GM13976 (cell line): ENCODE results near the gene CBFA2T3.

Experiments used
- DNase-seq: peaks from one replicate; pipeline ENCODE4 v3.0.0; 2012; ENCODE audit warnings: low spot score
- in situ Hi-C: fragments of 300-500 bp; cut with MboI; formaldehyde crosslinking; loops from one replicate; pipeline ENCODE4 v1.12.0; 2022; ENCODE audit warnings: low sequenced_read_pairs, mixed read lengths, inconsistent platforms; ENCODE audit not compliant: unreplicated experiment
- TF ChIP-seq, protein P1 (sequence below): IDR thresholded peaks from 2 replicates; pipeline ENCODE4 v1.5.1; 2012; ENCODE audit warnings: borderline replicate concordance, mild to moderate bottlenecking; ENCODE audit not compliant: insufficient read depth; ENCODE audit errors: extremely low read depth, missing control alignments, control extremely low read depth

The CBFA2T3 gene

DNA sequence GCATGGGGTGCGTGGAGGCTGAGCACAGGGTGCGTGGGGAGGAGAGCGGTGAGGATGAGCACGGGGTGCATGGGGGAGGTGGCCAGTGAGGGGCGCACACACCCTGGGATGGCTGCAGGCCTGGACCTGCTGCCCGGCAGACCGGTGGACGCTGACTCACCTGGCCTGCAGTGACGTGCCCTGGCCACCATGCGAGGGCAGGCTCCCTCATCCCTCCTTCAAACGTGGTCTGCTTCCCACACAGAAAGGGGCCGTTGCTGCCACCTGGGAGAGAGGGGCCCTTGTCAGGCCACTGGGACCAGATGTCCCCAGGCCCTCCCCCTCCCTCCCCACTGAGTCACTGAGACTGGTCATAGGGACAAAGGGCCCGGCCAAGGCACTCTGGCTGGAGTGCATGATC, 145.2 kb downstream of the CBFA2T3 start:
- in situ Hi-C loops: no loop called here
- DNase-seq: no peak

DNA sequence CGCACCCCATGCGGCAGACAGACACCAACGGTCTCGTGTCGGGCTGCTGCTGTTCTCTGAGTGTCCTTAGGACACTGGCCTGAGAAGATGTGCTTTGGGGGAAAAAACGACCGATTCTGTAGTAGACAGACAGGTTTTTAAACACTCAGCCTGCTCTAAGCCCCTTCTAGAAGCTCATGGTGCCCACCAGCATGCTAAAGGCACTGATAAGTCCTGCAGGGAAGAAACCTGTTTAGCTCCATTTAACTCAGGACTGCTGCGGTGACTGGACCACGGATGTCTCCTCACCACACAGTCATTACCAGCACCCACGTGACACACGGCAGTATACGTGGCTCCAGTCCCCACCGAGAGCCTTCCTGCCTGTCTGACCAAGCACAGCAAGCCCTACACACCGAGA, 146.2 kb downstream of the CBFA2T3 start:
- in situ Hi-C loops: no loop called here
- no peak for DNase-seq
- TF ChIP-seq, protein P1, sequence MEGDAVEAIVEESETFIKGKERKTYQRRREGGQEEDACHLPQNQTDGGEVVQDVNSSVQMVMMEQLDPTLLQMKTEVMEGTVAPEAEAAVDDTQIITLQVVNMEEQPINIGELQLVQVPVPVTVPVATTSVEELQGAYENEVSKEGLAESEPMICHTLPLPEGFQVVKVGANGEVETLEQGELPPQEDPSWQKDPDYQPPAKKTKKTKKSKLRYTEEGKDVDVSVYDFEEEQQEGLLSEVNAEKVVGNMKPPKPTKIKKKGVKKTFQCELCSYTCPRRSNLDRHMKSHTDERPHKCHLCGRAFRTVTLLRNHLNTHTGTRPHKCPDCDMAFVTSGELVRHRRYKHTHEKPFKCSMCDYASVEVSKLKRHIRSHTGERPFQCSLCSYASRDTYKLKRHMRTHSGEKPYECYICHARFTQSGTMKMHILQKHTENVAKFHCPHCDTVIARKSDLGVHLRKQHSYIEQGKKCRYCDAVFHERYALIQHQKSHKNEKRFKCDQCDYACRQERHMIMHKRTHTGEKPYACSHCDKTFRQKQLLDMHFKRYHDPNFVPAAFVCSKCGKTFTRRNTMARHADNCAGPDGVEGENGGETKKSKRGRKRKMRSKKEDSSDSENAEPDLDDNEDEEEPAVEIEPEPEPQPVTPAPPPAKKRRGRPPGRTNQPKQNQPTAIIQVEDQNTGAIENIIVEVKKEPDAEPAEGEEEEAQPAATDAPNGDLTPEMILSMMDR: no peak

More for the DNA sequence above, 145.2 kb downstream of the CBFA2T3 start:
- TF ChIP-seq, protein P1: no peak

DNA sequence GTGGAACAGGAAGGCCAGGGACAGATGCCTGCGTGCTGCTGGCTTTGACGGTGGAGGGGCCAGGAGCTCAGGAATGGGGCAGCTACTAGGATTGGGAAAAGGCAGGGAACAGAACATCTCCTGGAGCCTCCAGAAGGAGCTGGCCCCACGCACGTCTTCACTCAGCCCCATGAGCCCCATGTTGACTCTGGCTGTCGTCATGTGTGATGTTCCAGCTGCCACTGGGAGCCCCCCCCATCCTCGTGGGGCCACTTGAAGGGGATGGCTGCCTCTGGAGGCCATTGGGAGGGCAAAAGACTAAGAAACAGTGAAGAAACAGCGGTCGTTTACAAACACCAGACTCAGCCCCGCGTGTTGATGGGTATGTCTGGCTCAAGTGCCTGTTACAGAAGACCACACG, 146.7 kb downstream of the CBFA2T3 start:
- no peak for DNase-seq
- TF ChIP-seq, protein P1: no peak
- in situ Hi-C loops: no loop called here

DNA sequence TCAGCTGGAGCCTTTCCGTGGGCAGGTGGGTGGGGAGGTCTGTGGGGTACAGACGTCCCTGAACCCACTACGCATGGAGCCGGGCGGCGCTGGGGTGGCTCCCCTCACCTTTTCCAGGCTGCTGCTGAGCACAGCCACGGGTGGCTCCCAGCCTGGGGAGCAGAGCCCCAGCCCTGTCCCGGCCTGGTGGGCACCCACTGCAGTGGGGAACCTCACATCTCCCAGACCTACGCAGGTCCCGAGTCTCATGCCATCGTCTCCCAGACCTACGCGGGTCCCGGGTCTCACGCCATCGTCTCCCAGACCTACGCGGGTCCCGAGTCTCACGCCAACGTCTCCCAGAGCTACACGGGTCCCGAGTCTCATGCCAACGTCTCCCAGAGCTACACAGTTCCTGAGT, 148.3 kb downstream of the CBFA2T3 start:
- TF ChIP-seq, protein P1: no peak
- in situ Hi-C loops: no loop called here
- DNase-seq: no peak

DNA sequence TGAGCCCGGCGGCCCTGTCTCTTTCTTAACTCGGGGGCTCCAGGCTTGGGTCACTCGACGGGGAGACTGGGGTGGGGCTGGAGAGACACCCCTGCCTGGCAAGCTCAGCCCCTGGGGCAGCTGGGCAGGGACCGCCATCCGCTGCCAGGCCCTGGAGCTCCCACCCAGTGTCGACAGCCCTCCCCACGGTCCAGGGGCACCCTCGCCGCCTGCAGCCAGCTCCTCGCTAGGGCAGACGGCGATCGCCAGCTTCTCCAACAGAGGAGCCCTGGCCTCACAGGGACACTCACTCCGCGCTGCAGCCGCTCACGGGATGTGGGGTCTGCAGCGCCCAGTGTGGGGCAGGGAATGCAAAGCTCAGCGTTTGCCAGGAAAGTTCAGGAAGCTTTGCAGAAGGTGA, 149.3 kb downstream of the CBFA2T3 start:
- no peak for DNase-seq
- TF ChIP-seq, protein P1: no peak
- in situ Hi-C loops: no loop called here

DNA sequence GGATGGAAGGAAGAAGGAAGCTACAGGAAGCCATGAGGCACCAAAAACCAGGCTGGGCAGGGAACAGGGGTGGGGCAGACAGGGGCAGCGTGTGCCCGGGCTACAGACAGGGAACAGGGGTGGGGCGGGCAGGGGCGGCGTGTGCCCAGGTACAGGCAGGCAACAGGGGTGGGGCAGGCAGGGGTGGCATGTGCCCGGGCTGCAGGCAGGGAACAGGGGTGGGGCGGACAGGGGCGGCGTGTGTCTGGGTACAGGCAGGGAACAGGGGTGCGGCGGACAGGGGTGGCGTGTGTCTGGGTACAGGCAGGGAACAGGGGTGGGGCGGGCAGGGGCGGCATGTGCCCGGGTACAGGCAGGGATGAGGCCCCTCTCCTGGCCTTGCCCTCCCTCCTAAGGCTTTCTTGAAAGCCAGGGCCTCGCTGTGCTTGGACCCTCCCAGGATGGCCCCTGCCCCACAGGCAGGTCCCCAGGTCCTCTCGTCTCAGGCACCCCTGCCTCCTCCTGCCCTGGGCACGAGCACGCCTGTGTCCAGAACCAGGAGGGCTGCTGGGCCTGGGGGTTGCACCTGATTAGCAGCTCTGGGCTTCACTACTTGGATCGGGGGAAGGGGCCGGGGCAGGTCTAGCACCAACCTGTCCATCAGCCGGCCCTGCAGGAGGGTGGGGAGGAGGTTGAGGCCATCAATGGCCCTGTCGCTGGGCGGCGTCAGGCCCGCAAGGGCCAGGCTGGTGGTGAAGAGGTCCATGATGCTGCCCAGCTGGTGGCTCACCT, 150.8 kb downstream of the CBFA2T3 start:
- no peak for DNase-seq
- TF ChIP-seq, protein P1: no peak

More for the DNA sequence above, 150.8 kb downstream of the CBFA2T3 start:
- in situ Hi-C loops: no loop called here
